Measurements from ENCODE around the gene VAV1.

Gene VAV1

GRCh38 chr19:6790194-6791128 lies 18.0 kb downstream of the VAV1 start:
- Histone ChIP-seq H3K36me3 (ENCODE audit: control insufficient read depth in 2 of 2, insufficient read depth in 1 of 2, low read length in 2 of 2) (no peaks in the 10 kb centered on the region), H3K27ac (ENCODE audit: extremely low read depth, low read depth, low read length) (no peak overlapping the region), H3K4me3 (ENCODE audit: low read depth, low read length) (no peak overlapping the region), H3K9me3 (ENCODE audit: control insufficient read depth, insufficient read depth, low read depth, low read length) (no peaks in the 10 kb centered on the region), H3K4me1 (ENCODE audit: control insufficient read depth, insufficient read depth, low read length) (peaks cover 2% of the 10 kb centered on the region; the same call in 1 of the 2 replicates)
- POLR2A ChIA-PET, result interaction anchor here (0.5 kb wide), 1 partner anchor 9 kb away, joined by 3 read pairs; no protein-coding TSS in a partner anchor
- CTCF ChIA-PET, result interaction anchor here (1.1 kb wide), 1 partner anchor 11 kb away, joined by 4 read pairs; no protein-coding TSS in a partner anchor
- no peak for TF ChIP-seq ZNF133 (tag by site-specific recombination; IDR thresholded peaks at IDR 0.05)
- no peak for TF ChIP-seq ZNF132 (tag by site-specific recombination; IDR thresholded peaks at IDR 0.05; ENCODE audit: borderline replicate concordance)
- TF ChIP-seq ZNF530 (tag by site-specific recombination; IDR thresholded peaks at IDR 0.05; ENCODE audit: low read depth), result no peak
- TF ChIP-seq ZNF76 (tag by site-specific recombination; IDR thresholded peaks at IDR 0.05; ENCODE audit: borderline replicate concordance, low read depth), result no peak
- TF ChIP-seq ZSCAN4 (tag by site-specific recombination; IDR thresholded peaks at IDR 0.05), result no peak

GRCh38 chr19:6791237-6791636 lies 18.7 kb downstream of the VAV1 start:
- H3K36me3 ChIP-seq (ENCODE audit: control insufficient read depth in 2 of 2, insufficient read depth in 1 of 2, low read length in 2 of 2), result no peaks in the 10 kb centered on the region
- no peaks in the 10 kb centered on the region for H3K9me3 ChIP-seq (ENCODE audit: control insufficient read depth, insufficient read depth, low read depth, low read length)
- POLR2A ChIA-PET, result interaction anchor here (0.5 kb wide), 1 partner anchor 10 kb away, joined by 3 read pairs; no protein-coding TSS in a partner anchor

GRCh38 chr19:6793411-6793810 lies 20.9 kb downstream of the VAV1 start:
- H3K36me3 ChIP-seq (ENCODE audit: control insufficient read depth in 2 of 2, insufficient read depth in 1 of 2, low read length in 2 of 2), result no peaks in the 10 kb centered on the region
- no peaks in the 10 kb centered on the region for H3K9me3 ChIP-seq (ENCODE audit: control insufficient read depth, insufficient read depth, low read depth, low read length)
- ChIA-PET POLR2A (no interaction called here), CTCF (no interaction called here)
- no peak overlapping the region for H3K27ac ChIP-seq (ENCODE audit: extremely low read depth, low read depth, low read length)
- H3K4me3 ChIP-seq (ENCODE audit: low read depth, low read length), result no peak overlapping the region
- H3K4me1 ChIP-seq (ENCODE audit: control insufficient read depth, insufficient read depth, low read length), result peaks cover 2% of the 10 kb centered on the region; the same call in 1 of the 2 replicates
- no peak for TF ChIP-seq ZFP37 (tag by site-specific recombination; IDR thresholded peaks at IDR 0.05)
- TF ChIP-seq MYNN (tag by site-specific recombination; IDR thresholded peaks at IDR 0.05; ENCODE audit: borderline replicate concordance), result no peak
- no peak for TF ChIP-seq PRDM2 (tag by site-specific recombination; IDR thresholded peaks at IDR 0.05; ENCODE audit: borderline replicate concordance)
- no peak for TF ChIP-seq ZNF324 (tag by site-specific recombination; IDR thresholded peaks at IDR 0.05)
- no peak for TF ChIP-seq ZNF169 (tag by site-specific recombination; IDR thresholded peaks at IDR 0.05)
- no peak for TF ChIP-seq EGR2 (tag by site-specific recombination; IDR thresholded peaks at IDR 0.05; ENCODE audit: low read depth)
- no peak for TF ChIP-seq ZNF18 (tag by site-specific recombination; IDR thresholded peaks at IDR 0.05)
- TF ChIP-seq BCL11B (tag by site-specific recombination; IDR thresholded peaks at IDR 0.05; ENCODE audit: low read depth), result no peak
- TF ChIP-seq ZBTB21 (tag by site-specific recombination; IDR thresholded peaks at IDR 0.05), result no peak
- TF ChIP-seq ZNF121 (tag by site-specific recombination; IDR thresholded peaks at IDR 0.05), result no peak
- TF ChIP-seq ZNF777 (tag by site-specific recombination; IDR thresholded peaks at IDR 0.05; ENCODE audit: borderline replicate concordance), result no peak
- TF ChIP-seq ZNF423 (tag by site-specific recombination; IDR thresholded peaks at IDR 0.05), result no peak

More at GRCh38 chr19:6791237-6791636, 18.7 kb downstream of the VAV1 start:
- CTCF ChIA-PET, result interaction anchor here (0.6 to 1.1 kb wide), 2 partner anchors 10 to 306 kb away, joined by 3 to 4 read pairs; no protein-coding TSS in a partner anchor
- H3K27ac ChIP-seq (ENCODE audit: extremely low read depth, low read depth, low read length), result no peak overlapping the region
- peaks cover 2% of the 10 kb centered on the region; the same call in 1 of the 2 replicates for H3K4me1 ChIP-seq (ENCODE audit: control insufficient read depth, insufficient read depth, low read length)
- no peak overlapping the region for H3K4me3 ChIP-seq (ENCODE audit: low read depth, low read length)
- TF ChIP-seq ZNF341 (tag by site-specific recombination; IDR thresholded peaks at IDR 0.05; ENCODE audit: low read depth) (no peak), ZBTB6 (tag by site-specific recombination; IDR thresholded peaks at IDR 0.05) (peak; percentile 69; the same call in 1 of the 2 replicates)

Data from HEK293 (cell line).